ENCODE results near the gene GLRX5.
A peak's percentile ranks its signal among the peaks of the same experiment; 100 is the strongest.
"Not testable (repeated sequence)": the region's sequence is repeated elsewhere in the genome, so short reads cannot be mapped to it uniquely, and the experiment has no call there.

GLRX5 gene

DNA sequence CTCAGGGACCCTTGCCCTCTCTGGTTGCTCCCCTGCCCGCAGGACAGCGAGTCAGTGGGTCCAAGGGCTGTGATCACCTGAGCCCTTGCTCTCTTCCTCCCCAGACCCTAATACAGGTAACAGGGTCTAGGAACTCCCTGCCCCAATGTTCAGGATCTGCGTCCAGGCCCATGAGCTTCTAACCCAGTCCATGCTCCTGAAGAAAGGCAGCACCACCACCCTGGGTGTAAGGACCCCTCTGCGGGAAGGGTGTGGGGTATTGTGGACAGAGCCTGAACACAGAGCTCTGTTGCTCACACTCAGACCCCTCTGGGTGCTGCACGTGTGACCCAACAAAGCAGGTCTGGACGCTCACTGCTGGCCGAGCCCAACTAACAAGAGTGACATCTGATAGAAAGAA is 18.3 kb downstream of the GLRX5 start:
- DNase-seq (ENCODE audit: low read depth in 2 of 2) = no peak

- DNase-seq (ENCODE audit: low read depth in 2 of 2) = no peak
These were observed 20.2 kb downstream of the GLRX5 start for GRCh38 chr14:95555053-95555452.

DNA sequence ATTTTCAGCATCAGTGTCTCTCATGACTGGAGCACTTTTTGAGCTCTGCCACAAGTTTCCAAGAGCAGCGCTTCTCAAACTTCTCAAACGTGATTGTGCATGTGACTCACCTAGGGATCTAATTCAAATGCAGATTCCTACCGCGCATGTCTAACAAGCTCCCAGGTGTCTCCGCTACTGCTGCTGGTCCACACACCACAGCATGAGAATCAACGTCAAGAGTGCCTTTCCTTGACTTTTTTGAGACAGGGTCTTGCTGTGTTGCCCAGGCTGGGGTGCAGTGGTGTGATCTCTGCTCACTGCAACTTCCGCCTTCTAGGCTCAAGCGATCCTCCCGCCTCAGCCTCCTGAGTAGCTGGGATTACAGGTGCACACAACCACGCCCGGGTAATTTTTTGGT is 22.4 kb downstream of the GLRX5 start:
- DNase-seq (ENCODE audit: low read depth in 2 of 2) = no peak

DNA sequence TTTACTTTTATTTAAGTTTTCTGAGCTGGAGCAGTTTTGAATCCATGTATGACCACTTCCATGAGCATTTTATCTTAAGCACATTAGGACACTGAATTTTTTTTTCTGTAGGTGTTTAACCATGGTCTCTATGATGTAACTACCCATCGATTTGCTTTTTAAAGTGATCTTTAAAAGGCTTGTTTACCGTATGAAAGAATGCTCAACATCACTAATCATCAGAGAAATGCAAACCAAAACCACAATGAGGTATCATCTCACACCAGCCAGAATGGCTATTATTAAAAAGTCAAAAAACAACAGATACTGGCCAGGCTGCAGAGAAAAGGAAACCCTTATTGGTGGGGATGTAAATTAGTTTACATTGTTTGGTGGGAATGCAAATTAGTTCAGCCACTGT is 23.0 kb downstream of the GLRX5 start:
- DNase-seq (ENCODE audit: low read depth in 2 of 2) = no peak

GRCh38 chr14:95559203-95559602 is 24.4 kb downstream of the GLRX5 start:
- DNase-seq (ENCODE audit: low read depth in 2 of 2) = no peak

DNA sequence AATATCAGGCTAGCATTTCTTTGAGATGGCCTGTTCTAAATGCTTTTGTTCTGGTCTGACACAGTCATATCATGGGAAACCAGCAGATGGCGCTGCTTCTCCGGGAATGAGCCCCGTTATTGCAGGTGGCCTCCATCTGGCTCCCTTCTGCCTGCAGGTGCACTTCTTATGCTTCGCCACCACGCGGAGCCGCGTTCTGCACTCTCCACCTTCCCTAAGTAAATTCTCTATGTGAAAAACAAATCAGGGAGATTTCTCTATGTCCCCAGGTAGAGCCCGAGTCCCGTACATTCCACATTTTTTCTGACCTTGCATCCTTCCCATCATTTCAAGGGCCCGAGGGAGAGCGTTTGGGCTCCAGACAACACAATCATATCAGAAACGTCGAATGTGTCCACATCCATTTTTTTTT is 26.2 kb downstream of the GLRX5 start:
- DNase-seq (ENCODE audit: low read depth in 2 of 2) = peak; percentile 73 to 85

DNA sequence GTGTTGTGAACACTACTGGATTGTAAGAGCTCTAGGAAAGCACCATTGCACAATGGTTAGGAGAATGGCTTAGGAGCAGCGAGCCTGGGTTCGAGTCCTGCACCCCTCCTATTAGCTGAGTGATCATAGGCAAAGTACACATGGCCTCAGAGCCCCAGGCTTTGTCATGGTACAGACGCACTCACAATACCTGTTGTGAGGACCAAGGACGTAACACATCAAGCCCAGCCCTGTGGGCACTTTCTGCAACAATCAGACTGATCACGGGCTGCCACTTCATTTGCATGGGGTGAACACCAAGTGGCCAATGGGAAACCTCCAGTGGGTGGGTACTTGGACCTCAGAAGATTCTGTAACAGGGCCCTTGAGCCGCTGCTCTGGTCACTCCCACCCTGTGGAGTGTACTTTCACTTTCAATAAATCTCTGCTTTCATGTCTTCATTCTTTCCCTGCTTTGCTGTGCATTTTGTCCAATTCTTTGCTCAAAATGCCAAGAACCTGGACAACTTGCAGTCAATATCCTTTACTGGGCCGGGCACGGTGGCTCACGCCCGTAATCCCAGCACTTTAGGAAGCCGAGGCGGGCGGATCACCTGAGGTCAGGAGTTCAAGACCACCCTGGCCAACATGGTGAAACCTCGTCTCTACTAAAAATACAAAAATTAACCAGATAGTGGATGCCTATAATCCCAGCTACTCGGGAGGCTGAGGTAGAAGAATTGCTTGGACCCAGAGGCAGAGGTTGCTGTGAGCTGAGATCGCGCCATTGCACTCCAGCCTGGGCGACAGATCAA is 28.2 kb downstream of the GLRX5 start:
- no peak for DNase-seq (ENCODE audit: low read depth in 2 of 2)

DNA sequence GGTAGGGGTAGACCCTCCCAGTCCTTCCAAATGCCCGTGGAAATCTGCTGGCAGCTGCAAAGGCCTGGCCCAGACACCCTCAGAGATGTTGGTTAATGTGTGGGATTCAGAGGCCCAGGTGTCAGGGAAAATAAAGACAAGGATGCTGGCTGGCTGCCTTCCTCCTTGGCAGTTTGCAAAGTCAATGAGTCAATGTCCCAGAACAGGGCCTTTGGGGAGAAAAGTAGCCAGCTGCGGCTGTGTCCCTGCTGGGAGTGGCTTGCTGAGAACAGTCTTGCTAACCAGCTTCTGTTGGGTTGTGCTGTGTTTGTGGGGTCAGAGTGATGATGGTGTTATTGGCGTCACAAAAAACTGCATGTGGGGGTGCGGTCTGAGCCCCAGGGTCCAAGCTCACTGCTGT is 29.2 kb downstream of the GLRX5 start:
- DNase-seq (ENCODE audit: low read depth in 2 of 2) = no peak

GRCh38 chr14:95569440-95569839 is 34.6 kb downstream of the GLRX5 start:
- DNase-seq (ENCODE audit: low read depth in 2 of 2) = no peak

DNA sequence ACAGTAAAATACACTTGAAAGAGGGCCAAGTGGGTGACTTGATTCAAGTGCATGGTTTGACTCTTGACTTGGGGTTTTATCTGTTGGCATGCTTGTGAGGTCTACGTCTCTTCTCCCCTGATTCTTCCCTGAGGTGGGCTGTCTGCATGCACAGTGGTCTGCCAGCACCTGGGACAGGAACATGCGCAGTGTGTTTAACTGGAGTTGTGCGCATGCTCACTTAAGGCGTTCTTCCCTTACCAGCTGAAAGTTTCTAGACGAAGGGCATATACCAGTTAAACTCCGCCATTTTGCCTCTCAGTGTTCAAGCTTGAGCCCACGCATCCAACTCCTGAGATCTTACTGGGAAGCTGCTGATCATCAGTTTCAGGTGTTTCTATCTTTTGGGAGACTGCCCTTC is 38.5 kb downstream of the GLRX5 start:
- DNase-seq (ENCODE audit: low read depth in 2 of 2) = no peak

DNA sequence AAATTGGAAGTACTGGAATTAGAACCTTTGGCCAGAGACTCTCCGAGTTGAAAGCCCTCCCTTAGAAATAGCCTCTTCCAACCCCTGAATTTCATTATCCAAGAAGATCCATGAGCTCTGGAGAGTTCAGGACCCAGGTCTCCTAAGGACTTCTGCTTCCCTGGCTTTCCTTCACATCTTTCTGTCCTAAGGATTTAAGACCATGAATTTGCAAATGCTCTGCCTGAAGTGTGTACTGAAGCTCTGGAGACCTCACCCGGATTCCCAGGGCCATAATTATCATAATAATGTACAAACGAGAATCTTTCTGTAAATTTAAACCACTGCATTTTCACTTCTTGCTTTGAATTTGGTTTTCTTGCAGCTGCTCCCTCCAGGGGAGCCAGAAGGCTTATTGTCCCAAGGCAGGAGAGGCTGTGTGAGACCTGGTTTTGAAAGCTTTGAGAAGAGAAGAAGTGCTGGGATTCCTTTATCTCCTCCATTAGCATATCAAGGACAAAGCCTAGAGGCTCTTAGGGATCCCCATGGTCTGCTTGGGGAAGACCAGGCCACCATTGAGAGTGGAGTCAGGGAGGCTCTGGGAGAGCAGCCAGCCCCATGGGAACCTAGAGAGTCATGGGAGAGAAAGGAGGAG is 41.1 kb downstream of the GLRX5 start:
- no peak for DNase-seq (ENCODE audit: low read depth in 2 of 2)

- no peak for DNase-seq (ENCODE audit: low read depth in 2 of 2)
These were observed 42.4 kb downstream of the GLRX5 start for GRCh38 chr14:95577067-95577800.

GRCh38 chr14:95577870-95578269 is 43.0 kb downstream of the GLRX5 start:
- no peak for DNase-seq (ENCODE audit: low read depth in 2 of 2)

DNA sequence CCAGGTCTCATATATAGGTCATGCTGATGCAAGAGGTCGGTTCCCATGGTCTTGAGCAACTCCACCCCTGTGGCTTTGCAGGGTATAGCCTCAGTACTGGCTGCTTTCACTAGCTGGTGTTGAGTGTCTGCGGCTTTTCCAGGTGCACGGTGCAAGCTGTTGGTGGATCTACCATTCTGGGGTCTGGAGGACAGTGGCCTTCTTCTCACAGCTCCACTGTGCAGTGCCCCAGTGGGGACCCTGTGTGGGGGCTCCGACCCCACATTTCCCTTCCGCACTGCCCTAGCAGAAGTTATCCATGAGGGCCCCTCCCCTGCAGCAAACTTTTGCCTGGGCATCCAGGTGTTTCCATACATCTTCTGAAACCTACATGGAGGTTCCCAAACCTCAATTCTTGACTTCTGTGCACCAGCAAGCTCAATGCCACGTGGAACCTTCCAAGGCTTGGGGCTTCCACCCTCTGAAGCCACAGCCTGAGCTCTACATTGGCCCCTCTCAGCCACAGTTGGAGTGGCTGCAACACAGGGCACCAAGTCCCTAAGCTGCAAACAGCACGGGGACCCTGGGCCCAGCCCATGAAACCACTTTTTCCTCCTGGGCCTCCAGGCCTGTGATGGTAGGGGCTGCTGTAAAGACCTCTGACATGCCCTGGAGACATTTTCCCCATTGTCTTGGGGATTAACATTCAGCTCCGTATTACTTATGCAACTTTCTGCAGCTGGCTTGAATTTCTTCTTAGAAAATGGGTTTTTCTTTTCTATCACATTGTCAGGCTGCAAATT is 49.2 kb downstream of the GLRX5 start:
- not testable (repeated sequence) for DNase-seq (ENCODE audit: low read depth in 2 of 2)

DNA sequence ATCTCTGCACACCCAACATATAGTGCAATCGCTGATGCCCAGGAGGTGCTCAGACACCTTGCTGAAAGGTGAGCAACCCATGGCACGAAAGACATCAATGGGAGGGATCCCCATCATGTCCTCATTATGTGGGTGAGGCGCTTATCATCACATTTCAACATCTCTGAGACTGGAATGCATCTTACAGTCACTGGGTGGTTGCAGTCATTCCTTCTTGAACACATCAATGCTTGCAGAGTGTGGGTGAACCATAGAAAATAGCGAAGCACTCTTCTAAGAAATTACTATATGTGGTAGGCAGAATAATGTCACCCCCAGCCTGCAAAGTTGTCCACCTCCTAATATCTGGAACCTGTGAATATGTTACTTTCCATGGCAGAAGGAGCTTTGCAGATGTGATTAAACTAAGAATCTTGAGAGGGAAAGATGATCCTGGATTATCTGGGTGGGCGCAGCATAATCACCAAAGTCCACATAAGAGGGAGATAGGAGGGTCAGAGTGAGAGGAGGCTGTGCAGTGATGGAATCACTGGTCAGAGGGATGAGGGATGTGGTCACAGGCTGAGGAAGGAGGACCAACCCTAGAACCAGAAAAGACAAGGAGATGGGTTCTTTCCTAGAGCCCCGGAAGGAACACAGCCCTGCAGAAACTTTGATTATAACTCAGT is 51.2 kb downstream of the GLRX5 start:
- DNase-seq (ENCODE audit: low read depth in 2 of 2) = no peak

DNA sequence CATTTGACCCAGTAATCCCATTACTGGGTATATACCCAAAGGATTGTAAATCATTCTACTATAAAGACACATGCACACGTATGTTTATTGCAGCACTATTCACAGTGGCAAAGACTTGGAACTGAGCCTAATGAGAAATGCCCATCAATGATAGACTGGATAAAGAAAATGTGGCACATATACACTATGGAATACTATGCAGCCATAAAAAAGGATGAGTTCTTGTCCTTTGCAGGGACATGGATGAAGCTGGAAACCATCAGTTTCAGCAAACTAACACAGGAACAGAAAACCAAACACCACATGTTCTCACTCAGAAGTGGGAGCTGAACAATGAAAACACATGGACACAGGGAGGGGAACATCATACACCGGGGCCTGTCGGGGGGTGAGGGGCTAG is 56.3 kb downstream of the GLRX5 start:
- DNase-seq (ENCODE audit: low read depth in 2 of 2) = not testable (repeated sequence)

All from stimulated activated CD8-positive, alpha-beta memory T cell treated with anti-CD3 and anti-CD28 coated beads, Interleukin-2, amount 100 ng/mL, for 48 hours (primary cell).